ENCODE measurements around the gene TICAM2.
A peak's percentile ranks its signal among the peaks of the same experiment; 100 is the strongest.
"Not testable (repeated sequence)": the region's sequence is repeated elsewhere in the genome, so short reads cannot be mapped to it uniquely, and the experiment has no call there.

Gene TICAM2, protein sequence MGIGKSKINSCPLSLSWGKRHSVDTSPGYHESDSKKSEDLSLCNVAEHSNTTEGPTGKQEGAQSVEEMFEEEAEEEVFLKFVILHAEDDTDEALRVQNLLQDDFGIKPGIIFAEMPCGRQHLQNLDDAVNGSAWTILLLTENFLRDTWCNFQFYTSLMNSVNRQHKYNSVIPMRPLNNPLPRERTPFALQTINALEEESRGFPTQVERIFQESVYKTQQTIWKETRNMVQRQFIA

DNA sequence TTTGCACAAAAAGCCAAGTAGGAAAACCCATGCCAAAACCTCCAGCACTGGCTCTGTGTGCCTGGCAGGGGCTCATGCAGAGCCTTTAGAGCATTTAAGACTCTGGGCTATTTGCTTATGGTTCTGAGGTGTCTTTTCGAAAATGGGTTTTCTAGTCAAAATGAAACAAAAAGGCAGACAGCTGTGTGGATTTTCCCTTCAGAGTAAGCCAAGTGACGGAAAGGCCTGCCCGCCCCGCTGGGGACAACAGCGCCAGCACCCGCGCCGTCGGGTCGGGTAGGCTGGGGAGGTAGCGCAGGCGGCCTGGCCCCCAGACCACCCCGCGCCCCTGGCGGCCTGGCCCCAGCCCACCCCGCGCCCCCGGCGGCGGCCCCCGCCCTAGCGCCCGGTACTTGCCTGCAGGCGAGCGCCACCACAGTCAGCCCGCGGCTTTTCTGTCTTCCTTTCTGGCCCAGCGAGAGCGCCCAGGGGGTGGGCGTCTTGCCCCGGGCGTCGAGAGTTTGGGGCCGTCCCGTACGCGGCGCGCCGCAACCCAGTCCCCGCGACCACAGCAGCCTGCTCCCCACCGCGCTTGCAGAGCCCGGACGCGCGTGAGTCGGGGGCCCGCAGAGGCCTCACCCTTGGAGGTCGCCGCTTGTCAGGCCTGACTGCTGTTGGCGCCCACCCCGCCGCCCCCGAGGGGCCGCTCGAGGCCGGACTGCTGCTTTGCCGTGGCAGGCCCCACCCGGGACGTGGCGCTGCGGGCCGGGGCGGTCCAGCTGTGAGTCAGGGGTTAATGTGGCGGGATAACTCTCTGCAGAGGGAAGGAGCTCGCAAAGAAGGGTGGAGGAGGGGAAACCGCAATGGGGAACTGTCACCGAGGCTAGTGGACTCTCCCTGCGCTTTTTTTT lies at the start of gene TICAM2:
TSS of gene TICAM2 (minus strand) at position 779 of the 890 bp plus-strand sequence. CDS start 21,223 bp downstream, outside the sequence.
- peak; percentile 49 for DNase-seq (ENCODE audit: low spot score)

DNA sequence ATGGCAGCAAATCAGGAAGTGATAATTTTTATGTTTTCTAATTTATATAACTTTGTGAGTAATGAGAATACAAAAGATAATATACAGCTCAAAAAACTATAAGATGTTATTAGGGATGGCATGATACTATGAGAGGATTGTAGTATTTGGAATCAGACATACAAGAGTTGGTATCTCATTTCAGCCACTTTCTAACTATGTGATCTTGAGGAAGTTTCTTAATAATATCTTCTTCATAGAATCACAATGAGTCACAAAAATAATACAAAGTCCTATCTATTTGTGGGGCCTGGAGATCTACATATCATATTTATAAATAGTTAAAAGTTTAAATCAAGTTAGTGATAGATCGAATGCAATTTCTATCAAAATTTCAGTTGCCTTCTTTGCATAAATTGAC lies 47.3 kb upstream of the TICAM2 start:
- no peak for DNase-seq (ENCODE audit: low spot score)

DNA sequence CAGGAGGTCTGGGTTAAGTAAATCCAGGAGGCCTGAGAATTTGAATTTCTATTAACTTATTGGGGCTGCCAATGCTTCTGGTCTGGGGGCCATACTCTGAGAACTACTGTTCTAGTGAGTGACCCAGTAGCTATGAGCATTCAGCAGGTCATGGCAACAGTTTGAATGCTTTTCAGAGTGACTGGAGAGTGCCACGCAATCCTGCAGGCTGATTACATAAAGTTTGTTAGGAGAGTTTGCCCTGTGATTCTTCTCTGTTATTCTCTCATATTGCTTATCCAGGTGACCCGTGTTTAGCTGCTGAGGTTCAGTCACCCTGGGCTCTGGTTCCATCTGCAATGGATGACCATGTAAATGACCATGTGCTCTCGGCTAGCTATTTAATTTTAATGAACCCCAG lies 45.8 kb upstream of the TICAM2 start:
- DNase-seq (ENCODE audit: low spot score): no peak

DNA sequence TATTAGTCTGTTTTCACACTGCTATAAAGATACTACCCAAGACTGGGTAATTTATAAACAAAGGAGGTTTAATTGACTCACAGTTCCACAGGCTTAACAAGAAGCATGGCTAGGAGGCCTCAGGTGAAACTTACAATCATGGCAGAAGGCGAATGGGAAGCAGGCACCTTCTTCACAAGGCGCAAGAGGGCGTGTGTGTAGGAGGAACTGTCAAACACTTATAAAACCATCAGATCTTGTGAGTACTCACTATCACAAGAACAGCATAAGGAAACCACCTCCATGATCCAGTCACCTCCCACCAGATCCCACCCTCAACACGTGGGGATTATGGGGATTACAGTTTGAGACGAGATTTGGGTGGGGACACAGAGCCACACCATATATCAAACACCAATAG lies 43.1 kb upstream of the TICAM2 start:
- not testable (repeated sequence) for DNase-seq (ENCODE audit: low spot score)

DNA sequence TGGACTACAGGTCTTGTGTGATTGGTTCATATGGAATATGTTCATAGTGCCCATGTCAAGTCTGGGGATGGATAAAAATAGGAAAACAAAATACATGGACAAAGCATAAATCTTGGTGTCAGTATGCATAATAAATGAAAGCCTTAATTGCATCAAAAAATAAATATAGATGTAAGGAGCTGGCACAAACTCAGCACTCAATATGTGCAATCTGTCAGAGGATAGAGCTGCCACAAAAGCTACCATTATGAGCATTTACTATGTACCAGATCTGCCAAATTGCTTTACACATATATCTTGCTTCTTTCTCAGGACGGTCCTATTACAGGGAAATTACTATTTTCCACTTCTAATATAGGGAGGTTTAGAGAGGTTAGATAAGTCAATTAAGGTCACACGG lies 41.8 kb upstream of the TICAM2 start:
- DNase-seq (ENCODE audit: low spot score): no peak

DNA sequence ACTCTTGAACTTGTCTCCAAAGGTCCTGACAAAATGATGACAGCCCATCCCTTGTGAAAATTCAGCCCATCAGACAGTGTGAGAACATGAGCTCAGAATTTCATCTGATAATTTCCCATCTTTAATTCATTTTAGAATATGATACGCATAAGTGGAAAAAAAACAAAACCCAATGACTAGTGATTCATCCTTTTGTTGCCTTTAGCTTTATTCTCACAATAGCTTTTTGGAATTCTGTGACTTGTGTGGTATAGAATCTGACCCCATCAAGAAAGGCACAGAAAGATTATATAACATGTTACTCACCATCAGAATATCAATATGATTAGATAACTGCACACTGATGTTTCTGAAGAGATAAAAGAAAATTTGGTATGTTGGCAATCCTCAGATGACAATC lies 39.7 kb upstream of the TICAM2 start:
- DNase-seq (ENCODE audit: low spot score): no peak

DNA sequence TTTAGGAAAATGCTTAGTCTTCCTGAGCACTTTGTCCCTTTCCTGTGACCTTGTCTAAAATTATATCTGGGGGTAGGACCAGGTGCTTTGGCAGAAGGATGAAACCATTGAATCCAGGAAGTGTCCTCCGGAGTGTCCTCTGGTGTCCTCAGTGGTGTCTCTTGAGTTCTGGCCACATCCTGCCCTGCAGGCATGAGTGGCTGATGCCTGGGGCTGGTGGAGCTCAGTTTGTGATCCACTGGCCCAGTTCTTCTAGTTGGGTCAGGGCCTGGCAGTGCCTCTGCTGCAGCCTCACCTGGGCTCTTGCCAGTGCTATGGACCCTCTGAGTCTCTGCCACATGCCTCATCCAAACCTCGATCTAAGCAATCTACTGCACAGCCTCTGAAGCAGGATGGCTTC lies 38.0 kb upstream of the TICAM2 start:
- DNase-seq (ENCODE audit: low spot score): no peak

DNA sequence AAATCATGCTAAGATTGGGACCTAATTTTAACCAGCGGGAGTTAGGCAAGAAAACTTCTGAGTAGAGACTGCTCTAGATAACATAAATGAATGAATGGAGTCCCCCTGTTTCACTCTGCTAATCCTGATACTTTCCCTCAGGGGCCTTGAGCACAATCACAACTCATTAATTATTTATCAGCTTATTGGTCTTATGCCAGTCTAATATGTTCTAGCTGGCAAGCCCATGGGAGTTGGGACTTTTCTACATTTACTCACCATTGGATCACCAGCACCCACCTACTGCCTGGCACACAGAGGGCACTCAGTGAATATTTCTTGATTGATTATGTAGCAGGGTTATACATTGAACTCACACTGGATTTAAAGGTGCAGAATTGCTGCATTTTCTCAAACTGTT lies 37.1 kb upstream of the TICAM2 start:
- DNase-seq (ENCODE audit: low spot score): no peak

DNA sequence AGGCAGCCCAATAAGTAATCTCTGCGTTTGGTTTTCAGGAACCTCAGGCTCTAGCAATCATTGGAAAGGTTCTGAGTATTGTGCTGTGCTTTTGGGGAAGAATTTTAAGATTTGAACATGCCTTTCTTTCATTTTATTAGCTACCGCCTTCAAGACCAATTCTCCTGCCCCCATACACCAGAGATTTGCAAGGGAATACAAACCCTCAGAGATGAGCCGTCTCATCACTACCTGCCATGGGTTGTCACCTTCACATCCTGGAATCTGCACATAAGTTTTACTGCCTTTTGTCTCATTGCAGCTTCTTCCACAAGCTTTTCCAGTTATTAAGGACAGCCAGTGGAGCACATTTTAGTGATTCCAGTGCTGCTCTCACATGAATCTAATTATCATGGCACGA lies 35.2 kb upstream of the TICAM2 start:
- no peak for DNase-seq (ENCODE audit: low spot score)

DNA sequence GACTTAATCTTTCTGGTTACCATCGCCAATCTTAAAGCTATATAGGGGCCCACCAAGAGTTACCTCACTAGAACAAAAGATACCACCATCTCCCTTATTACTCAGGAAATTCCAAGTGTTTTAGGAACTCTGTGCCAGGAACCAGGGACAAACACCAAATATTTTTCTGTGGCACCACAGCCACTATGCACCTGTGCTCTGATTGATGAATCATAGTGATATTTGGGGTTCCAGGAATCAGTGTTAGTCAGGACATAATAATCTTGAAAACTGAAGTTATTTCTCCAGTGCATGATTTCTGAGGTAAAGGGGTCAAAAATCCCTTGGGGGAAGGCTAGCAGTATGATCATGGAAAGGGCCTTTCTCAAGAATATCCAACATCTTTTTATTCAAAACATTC lies 33.7 kb upstream of the TICAM2 start:
- no peak for DNase-seq (ENCODE audit: low spot score)

DNA sequence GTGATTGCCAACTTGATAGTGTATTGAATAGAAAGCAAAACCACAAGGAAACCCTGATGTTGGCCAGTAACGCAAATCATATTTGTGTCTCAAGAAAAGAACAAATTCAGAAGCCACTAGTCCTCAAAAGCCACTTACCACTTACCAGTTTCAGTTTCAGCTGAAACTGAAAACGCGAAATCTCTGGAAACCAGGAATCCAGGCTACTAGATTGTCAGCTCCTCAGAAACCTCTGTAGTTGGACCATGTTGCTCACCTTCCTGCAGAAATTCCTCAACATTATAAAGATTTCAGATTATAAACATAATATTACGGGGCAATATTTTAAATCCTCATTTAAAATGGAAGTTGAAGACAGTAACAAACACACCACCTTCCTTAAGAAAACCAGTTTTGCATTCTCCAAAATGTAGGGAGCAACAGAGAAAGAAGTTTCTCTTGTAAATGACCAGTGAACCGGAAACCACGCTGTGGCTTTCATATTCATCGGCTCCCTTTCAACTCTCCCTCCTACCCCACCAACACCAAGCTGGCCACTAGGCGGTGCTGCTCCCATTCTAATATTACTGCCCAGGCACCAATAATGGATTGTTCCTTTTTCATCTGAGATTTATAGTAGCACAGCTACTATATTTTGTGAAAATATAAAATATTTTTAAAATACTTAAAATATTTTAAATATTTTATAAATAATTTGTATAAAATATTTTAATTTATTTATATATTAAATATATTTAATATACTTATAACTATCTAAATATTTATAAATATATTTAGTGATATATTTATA lies 32.3 kb upstream of the TICAM2 start:
- peak; percentile 79 for DNase-seq (ENCODE audit: low spot score)

DNA sequence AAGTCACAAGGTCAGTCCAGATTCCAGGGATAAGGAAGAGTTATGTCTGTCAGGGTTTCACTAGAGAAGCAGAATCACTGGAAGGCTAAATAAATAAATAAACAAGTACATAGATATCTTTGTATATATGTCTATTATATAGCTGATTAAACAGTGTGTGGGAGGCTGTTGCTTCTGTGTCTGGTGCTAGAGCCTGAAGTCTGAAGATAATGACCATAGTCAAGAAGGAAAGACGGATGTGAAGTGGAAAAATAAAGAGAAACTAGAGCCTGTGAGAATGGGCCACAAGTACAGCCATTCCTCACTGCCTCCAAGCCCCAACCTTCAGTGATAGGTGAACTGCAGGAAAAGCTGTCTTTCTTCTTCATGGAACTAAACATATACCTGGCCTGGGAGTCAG lies 27.6 kb upstream of the TICAM2 start:
- DNase-seq (ENCODE audit: low spot score): no peak

DNA sequence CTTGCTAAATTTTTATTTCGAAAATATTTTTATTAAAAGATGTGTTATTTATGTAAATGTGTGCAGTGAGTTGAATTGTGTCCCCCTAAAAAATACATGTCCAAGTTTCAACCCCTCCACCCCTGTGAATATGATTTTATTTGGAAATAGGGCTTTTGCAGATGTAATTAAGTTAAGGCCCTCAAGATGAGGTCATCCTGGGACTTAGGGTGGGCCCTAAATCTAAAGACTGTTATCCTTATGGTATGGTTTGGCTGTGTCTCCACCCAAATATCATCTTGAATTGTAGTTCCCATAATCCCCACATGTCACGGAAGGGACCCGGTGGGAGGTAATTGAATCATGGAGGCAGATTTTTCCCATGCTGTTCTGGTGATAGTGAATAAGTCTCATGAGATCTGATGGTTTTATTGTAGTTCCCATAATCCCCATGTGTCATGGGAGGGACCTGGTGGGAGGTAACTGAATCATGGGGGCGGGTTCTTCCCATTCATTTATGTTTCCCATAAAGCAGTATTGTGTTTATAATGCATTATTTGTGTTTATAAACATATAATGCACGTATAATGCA lies 25.1 kb upstream of the TICAM2 start:
- no peak for DNase-seq (ENCODE audit: low spot score)

DNA sequence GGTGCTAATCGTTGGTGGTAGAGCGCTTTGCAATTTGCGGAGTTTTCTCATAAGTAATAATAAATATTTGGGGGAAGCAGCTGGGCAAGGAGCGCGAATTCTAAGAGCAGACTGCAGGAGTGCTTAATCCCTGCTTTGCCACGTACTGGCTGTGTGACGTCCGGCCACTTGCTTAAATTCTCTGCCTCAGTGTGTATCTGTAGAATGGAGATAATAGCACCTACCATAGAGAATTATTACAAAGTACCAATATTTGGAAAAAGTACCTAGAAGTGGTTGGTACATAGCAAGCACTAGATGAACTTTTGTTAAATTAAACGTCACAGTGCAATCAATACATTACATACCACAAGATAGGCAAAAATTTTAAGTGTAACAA lies 24.2 kb upstream of the TICAM2 start:
- DNase-seq (ENCODE audit: low spot score): no peak

DNA sequence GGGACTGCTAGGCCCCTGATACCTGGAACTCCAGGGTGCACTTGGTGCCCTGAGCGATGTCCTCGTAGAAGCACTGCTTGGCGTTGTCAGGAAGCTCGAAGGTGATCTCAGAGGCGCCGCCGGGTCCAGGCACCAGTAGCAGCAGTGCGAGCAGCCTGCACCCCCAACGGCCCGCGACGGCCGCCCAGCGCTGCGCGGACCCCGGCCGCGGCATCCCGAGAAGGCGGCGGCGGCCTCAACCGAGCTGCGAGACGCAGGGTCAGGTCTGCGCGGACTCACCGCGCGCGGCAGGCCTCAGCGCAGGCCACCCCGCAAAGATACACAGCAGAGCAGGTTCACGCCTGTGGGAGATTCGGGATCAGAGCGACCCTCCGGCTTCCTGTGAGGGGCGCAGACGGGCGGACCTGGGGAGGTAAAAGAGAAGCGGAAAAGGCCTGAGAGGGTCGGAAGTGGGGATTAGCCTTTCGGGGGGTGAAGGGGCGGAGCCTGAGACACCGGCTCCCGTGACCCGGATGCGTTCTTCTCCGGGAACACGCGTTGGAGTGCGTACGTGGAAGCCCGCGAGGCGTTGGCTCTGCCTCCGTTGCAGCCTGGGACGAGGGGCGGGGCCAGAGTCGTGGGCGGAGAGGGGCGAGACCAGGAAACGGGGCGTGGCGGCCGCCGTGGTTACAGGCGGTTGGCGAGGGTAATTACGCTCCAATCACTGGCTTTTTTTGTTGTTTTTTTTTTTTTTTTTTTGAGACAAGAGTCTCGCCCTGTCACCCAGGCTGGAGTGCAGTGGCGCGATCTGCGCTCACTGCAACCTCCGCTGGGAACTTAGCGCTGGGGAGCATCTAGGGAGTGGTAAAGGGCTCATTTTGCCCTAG lies 23.5 kb upstream of the TICAM2 start, which contains the start of gene TMED7:
TSS of gene TMED7 (minus strand) at position 458 of the 866 bp plus-strand sequence. CDS start at position 214, 244 bp downstream.
- peak; percentile 98 for DNase-seq (ENCODE audit: low spot score)

DNA sequence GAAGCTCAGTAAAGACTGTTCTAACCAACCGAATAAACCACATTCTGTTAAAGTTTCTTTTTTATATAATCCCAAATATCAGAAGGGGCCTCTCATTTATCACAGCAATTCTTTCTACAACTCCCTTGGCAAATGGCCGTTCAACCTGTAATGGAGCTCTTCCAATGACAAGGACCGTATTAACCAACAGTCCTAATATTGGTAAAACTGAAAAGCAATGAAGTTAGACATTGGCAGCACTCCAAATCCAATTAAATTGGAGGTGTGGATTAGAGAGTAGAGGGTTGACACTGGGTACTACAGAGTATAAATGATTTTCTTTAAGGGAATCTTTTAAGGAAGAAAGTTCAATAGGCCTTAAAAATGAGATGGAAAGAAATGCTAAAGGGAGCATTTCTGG lies 22.7 kb upstream of the TICAM2 start:
- DNase-seq (ENCODE audit: low spot score): no peak

DNA sequence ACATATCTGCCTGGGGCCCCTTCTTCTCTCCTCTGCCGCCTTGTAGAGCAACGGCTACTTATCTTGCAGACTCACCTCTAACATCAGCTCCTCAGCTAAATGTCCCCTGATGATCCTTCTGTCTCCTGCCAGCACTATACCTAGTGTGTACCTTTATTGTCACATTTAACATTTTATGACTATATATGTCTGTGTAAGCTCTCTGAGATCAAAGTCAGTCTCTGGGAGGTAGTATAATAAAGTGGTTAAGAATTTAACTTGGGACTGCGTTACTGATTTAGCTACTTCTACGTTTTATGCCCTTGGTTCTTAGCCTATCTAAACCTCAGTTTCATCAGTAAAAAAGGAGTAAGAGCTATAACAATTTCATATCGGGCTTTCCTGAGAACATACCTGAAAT lies 21.4 kb upstream of the TICAM2 start:
- no peak for DNase-seq (ENCODE audit: low spot score)

DNA sequence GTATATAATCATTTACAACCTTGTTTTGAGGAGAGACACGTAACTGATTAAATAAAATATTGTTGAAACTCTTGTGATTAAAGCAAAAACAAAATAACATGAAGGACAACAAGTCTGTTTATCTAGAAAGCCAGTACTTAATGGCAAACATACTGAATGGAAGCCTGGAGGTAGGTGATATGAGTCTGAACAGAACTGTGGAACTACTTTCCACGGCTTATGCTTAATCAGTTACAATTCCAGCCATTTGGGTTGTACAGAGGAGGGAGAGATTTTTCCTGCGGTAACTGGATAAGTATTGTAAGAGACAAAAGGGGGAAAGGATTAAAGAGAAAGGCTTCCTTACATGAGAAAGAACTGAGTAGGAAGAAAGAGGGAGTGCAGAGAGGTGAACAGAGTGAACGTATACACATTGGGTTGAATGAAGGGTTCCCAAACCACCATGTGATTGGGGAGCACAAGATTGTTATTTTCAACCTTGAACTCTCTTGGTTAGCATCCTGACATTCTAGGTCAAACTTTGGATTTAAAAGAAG lies 19.2 kb upstream of the TICAM2 start:
- no peak for DNase-seq (ENCODE audit: low spot score)

DNA sequence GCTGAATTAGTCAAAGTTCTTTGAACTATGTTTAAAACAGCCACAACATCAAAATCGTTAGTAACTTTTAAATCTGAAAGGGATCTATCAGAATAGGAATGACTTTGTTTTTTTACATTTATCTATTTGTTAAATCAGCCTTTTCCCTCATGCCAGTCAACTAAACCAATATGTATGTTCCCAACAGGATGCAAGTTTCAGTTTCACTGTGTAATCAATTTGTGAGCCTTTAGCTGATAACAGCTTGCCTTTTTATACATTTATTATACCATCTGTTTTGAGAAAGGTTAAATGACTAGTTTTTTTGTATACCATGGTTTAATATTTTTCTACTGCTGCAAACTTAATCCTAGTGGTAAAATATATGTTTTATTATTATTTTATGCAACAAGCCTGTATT lies 14.6 kb upstream of the TICAM2 start:
- no peak for DNase-seq (ENCODE audit: low spot score)

DNA sequence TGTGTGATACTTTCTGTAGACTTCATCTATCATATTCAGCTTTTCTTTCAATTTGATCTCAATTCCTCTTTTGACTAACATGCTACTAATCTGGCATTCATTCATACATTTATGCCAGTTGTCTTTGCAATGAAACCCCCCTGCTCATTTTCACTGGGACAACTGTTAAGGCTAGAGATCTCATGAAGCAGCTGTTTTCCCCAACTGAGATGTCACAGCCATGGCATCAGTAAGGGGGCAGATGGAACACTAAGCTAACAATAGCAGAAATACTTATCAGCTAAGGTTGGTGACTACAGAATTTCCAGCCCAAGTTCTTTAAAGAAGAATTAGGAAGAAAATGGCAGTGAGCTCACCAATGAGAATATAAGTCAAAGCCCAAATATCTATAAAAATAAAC lies 14.2 kb upstream of the TICAM2 start:
- no peak for DNase-seq (ENCODE audit: low spot score)

DNA sequence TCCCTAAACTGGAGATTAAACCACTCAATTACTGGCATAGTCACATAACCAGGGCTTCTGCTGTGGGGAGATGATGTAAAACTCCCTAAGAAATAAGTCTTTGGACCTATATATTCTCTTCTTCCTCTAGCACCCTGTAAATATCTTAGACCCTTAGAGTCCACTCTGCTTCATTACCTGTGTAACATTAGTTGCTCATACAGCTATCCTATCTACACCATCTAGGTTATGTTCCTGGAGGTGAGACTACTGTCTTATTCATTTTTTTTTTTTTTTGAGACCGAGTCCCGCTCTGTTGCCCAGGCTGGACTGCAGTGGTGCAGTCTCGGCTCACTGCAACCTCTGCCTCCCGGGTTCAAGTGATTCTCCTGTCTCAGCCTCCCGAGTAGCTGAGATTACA lies 9.6 kb upstream of the TICAM2 start:
- DNase-seq (ENCODE audit: low spot score): no peak

Measured in cerebellar cortex (tissue), 1 donor.